Liver (tissue), 9 donors: ENCODE measurements around the gene LMF2. TPM values are rescaled to one million over a fixed set of nuclear protein-coding genes. Genes with fewer than 3 reads are reported as not detected.
"Not testable (repeated sequence)": the region's sequence is repeated elsewhere in the genome, so short reads cannot be mapped to it uniquely, and the experiment has no call there.

Experiments
- DNase-seq: peaks from one replicate; pipeline ENCODE4 v3.0.0-alpha.2; 2017; ENCODE audit warnings: low spot score
- H3K27ac ChIP-seq, 2 donors: one replicate each; pipeline ENCODE4 v1.7.0; 2013; ENCODE audit warnings: inconsistent platforms in 2 of 2, low read length in 2 of 2, control low read depth in 1 of 2, low read depth in 1 of 2, mild to moderate bottlenecking in 1 of 2
- H3K27me3 ChIP-seq, 4 donors: one replicate each; pipeline versions ENCODE4 v1.6.1 to v1.7.0; 2013; ENCODE audit warnings: low read length in 3 of 4, inconsistent platforms in 1 of 4, mild to moderate bottlenecking in 1 of 4, moderate library complexity in 1 of 4; ENCODE audit not compliant: control insufficient read depth in 4 of 4, insufficient read depth in 4 of 4
- H3K36me3 ChIP-seq, 4 donors: one replicate each; pipeline versions ENCODE4 v1.6.1 to v1.7.0; 2013; ENCODE audit warnings: low read length in 3 of 4, mild to moderate bottlenecking in 3 of 4, low read depth in 1 of 4, moderate library complexity in 1 of 4; ENCODE audit not compliant: control insufficient read depth in 4 of 4, insufficient read depth in 3 of 4
- H3K4me1 ChIP-seq, 4 donors: one replicate each; pipeline versions ENCODE4 v1.6.1 to v1.7.0; 2013; ENCODE audit warnings: low read length in 3 of 4, mild to moderate bottlenecking in 3 of 4, moderate library complexity in 1 of 4; ENCODE audit not compliant: control insufficient read depth in 4 of 4, insufficient read depth in 4 of 4
- H3K4me3 ChIP-seq, 3 donors: one replicate each; pipeline versions ENCODE4 v1.6.1 to v1.7.0; 2013; ENCODE audit warnings: low read length in 3 of 3, control low read depth in 1 of 3, low read depth in 1 of 3, mild to moderate bottlenecking in 1 of 3
- H3K9ac ChIP-seq, 2 donors: one replicate each; pipeline ENCODE4 v1.7.0; 2013; ENCODE audit warnings: low read length in 2 of 2, mild to moderate bottlenecking in 2 of 2, moderate library complexity in 2 of 2, control low read depth in 1 of 2, low read depth in 1 of 2
- H3K9me3 ChIP-seq, 4 donors: one replicate each; pipeline versions ENCODE4 v1.6.1 to v1.7.0; 2013; ENCODE audit warnings: low read length in 3 of 4; ENCODE audit not compliant: control insufficient read depth in 4 of 4
- CTCF ChIP-seq: fragments of 150-350 bp; IDR thresholded peaks from 2 replicates; pipeline ENCODE4 v1.5.1; 2017; ENCODE audit warnings: improper control_type of control experiment, low read depth, low read length; ENCODE audit not compliant: missing input control
- EGR1 ChIP-seq, 2 donors: IDR thresholded peaks; 2 replicates each; pipeline ENCODE4 v1.6.1; 2016 to 2018; ENCODE audit warnings: antibody characterized with exemption in 2 of 2, low read depth in 2 of 2
- FOXA2 ChIP-seq: IDR thresholded peaks from 2 replicates; pipeline ENCODE4 v1.6.1; 2016; ENCODE audit warnings: antibody characterized with exemption
- GABPA ChIP-seq, 2 donors: IDR thresholded peaks in 1 of 2; conservative IDR thresholded peaks in 1 of 2; 2 replicates each; pipeline ENCODE4 v1.6.1; 2016; ENCODE audit warnings: antibody characterized with exemption in 2 of 2, mild to moderate bottlenecking in 1 of 2, moderate library complexity in 1 of 2
- HNF4A ChIP-seq, 2 donors: conservative IDR thresholded peaks; 2 replicates each; pipeline ENCODE4 v1.6.1; 2016; ENCODE audit warnings: antibody characterized with exemption in 2 of 2, mild to moderate bottlenecking in 2 of 2
- HNF4G ChIP-seq: IDR thresholded peaks from 2 replicates; pipeline ENCODE4 v1.6.1; 2016; ENCODE audit warnings: antibody characterized with exemption
- JUND ChIP-seq, 2 donors: IDR thresholded peaks; 2 replicates each; pipeline ENCODE4 v1.6.1; 2016; ENCODE audit warnings: antibody characterized with exemption in 2 of 2
- MAX ChIP-seq: IDR thresholded peaks from 2 replicates; pipeline ENCODE4 v1.6.1; 2016; ENCODE audit warnings: antibody characterized with exemption
- NR2F2 ChIP-seq: IDR thresholded peaks from 2 replicates; pipeline ENCODE4 v1.6.1; 2016; ENCODE audit warnings: antibody characterized with exemption
- RAD21 ChIP-seq, 2 donors: IDR thresholded peaks; 2 replicates each; pipeline ENCODE4 v1.6.1; 2016; ENCODE audit warnings: antibody characterized with exemption in 2 of 2, mild to moderate bottlenecking in 2 of 2
- RXRA ChIP-seq, 2 donors: IDR thresholded peaks; 2 replicates each; pipeline ENCODE4 v1.6.1; 2017 to 2018; ENCODE audit warnings: antibody characterized with exemption in 2 of 2, mild to moderate bottlenecking in 1 of 2
- TAF1 ChIP-seq: conservative IDR thresholded peaks from 2 replicates; pipeline ENCODE4 v1.6.1; 2016; ENCODE audit warnings: antibody characterized with exemption, mild to moderate bottlenecking
- YY1 ChIP-seq: IDR thresholded peaks from 2 replicates; pipeline ENCODE4 v1.6.1; 2016; ENCODE audit warnings: antibody characterized with exemption, mild to moderate bottlenecking
- ZBTB33 ChIP-seq: IDR thresholded peaks from 2 replicates; pipeline ENCODE4 v1.6.1; 2016; ENCODE audit warnings: antibody characterized with exemption
- WGBS: extraction: QIAGEN DNeasy Blood & Tissue Kit; methylation state at CpG from one replicate; pipeline ENCODE4 v1.1.7; 2013; 5-methylcytosine and 5-hydroxymethylcytosine counted together
- polyA plus RNA-seq, 2 donors: library from polyadenylated mRNA; stranded (reverse) in 1 of 2; unstranded in 1 of 2; fragments of 200-250 nt in 1 of 2; fragments of >200 nt in 1 of 2; fragmentation: Nextera tagmentation in 1 of 2; extraction: Ambion mirVana in 1 of 2; gene quantifications; one replicate each; pipeline versions ENCODE4 v1.2.1 to v1.2.3, GENCODE V29; 2013 to 2015
- total RNA-seq, 2 donors: library from RNA; depleted of rRNA; stranded (reverse); fragments of >200 nt; gene quantifications; one replicate each; pipeline ENCODE4 v1.2.3, GENCODE V29; 2014
- TF ChIP-seq, protein P1 (sequence below): IDR thresholded peaks from 2 replicates; pipeline ENCODE4 v1.6.1; 2016; ENCODE audit warnings: antibody characterized with exemption
- TF ChIP-seq, protein P2 (sequence below): IDR thresholded peaks from 2 replicates; pipeline ENCODE4 v1.6.1; 2016; ENCODE audit warnings: antibody characterized with exemption, mild to moderate bottlenecking
- donor health status: healthy.
- donor health status: healthy.
- donor health status: healthy.
- donor health status: healthy.
- donor health status: healthy.

The LMF2 gene
- total and polyA plus RNA-seq, 4 donors, result 16.7 to 35.6 (median 25.9) TPM

GRCh38 chr22:50542416-50542927 lies 35.0 kb upstream of the LMF2 start:
- 90% methylated on average over 19 of the region's 19 CpGs for WGBS
- H3K4me1 ChIP-seq, result peaks cover 0 to 18% (median 5%) of the 10 kb centered on the region in 4 donors

DNA sequence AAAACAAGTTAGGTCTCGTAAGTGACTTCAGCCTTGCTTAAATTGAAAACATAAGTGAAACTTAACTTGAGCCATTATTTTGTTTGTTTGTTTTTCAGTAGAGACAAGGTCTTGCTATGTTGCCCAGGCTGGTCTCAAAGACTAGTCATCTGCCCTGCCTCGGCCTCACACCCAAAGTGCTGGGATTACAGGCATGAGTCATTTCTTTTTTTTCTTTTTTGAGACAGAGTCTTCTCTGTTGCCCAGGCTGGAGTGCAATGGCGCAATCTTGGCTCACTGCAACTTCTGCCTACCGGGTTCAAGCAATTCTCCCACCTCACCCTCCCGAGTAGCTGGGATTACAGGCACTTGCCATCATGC lies 34.1 kb upstream of the LMF2 start:
- TF ChIP-seq HNF4A (conservative IDR thresholded peaks at IDR 0.05) (peak in 1 of 2 donors; percentile 9), JUND (IDR thresholded peaks at IDR 0.05) (peak; percentile 31 to 55)
- Histone ChIP-seq H3K27ac (peak overlapping the region; percentile 96 to 100), H3K4me1 (peaks cover 0 to 18% (median 5%) of the 10 kb centered on the region in 4 donors)
- not testable (repeated sequence) for H3K9me3 ChIP-seq, H3K27me3 ChIP-seq, H3K9ac ChIP-seq, H3K36me3 ChIP-seq, H3K4me3 ChIP-seq, DNase-seq
- WGBS, result 68% methylated on average over 5 of the region's 5 CpGs

More at GRCh38 chr22:50542416-50542927, 35.0 kb upstream of the LMF2 start:
- TF ChIP-seq HNF4A (conservative IDR thresholded peaks at IDR 0.05), result no peak
- peak; percentile 19 for TF ChIP-seq CTCF
- TF ChIP-seq EGR1 (IDR thresholded peaks at IDR 0.05; ENCODE audit: low read depth in 2 of 2), result no peak
- TF ChIP-seq TAF1, result no peak
- TF ChIP-seq RXRA (IDR thresholded peaks at IDR 0.05), result no peak
- TF ChIP-seq RAD21 (IDR thresholded peaks at IDR 0.05), result no peak
- TF ChIP-seq, protein P1, sequence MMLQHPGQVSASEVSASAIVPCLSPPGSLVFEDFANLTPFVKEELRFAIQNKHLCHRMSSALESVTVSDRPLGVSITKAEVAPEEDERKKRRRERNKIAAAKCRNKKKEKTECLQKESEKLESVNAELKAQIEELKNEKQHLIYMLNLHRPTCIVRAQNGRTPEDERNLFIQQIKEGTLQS, result no peak
- H3K27me3 ChIP-seq, result no peaks in the 10 kb centered on the region
- H3K9me3 ChIP-seq, result no peaks in the 10 kb centered on the region
- no peak overlapping the region for H3K4me3 ChIP-seq
- H3K36me3 ChIP-seq, result no peaks in the 10 kb centered on the region
- DNase-seq, result no peak
- H3K27ac ChIP-seq, result peak overlapping the region; percentile 96 to 100
- no peak overlapping the region for H3K9ac ChIP-seq

GRCh38 chr22:50540381-50540780 lies 32.9 kb upstream of the LMF2 start:
- H3K4me1 ChIP-seq, result peaks cover 0 to 18% (median 5%) of the 10 kb centered on the region in 4 donors
- TF ChIP-seq NR2F2 (no peak), HNF4A (conservative IDR thresholded peaks at IDR 0.05) (no peak), TAF1 (no peak), GABPA (IDR thresholded peaks at IDR 0.05 in 1 of 2, conservative IDR thresholded peaks at IDR 0.05 in 1 of 2) (no peak), ZBTB33 (no peak), RXRA (IDR thresholded peaks at IDR 0.05) (no peak), JUND (IDR thresholded peaks at IDR 0.05) (no peak), FOXA2 (no peak), MAX (no peak), CTCF (no peak), RAD21 (IDR thresholded peaks at IDR 0.05) (no peak), HNF4G (no peak), YY1 (no peak), EGR1 (IDR thresholded peaks at IDR 0.05; ENCODE audit: low read depth in 2 of 2) (no peak)
- TF ChIP-seq, protein P1, result no peak
- TF ChIP-seq, protein P2, sequence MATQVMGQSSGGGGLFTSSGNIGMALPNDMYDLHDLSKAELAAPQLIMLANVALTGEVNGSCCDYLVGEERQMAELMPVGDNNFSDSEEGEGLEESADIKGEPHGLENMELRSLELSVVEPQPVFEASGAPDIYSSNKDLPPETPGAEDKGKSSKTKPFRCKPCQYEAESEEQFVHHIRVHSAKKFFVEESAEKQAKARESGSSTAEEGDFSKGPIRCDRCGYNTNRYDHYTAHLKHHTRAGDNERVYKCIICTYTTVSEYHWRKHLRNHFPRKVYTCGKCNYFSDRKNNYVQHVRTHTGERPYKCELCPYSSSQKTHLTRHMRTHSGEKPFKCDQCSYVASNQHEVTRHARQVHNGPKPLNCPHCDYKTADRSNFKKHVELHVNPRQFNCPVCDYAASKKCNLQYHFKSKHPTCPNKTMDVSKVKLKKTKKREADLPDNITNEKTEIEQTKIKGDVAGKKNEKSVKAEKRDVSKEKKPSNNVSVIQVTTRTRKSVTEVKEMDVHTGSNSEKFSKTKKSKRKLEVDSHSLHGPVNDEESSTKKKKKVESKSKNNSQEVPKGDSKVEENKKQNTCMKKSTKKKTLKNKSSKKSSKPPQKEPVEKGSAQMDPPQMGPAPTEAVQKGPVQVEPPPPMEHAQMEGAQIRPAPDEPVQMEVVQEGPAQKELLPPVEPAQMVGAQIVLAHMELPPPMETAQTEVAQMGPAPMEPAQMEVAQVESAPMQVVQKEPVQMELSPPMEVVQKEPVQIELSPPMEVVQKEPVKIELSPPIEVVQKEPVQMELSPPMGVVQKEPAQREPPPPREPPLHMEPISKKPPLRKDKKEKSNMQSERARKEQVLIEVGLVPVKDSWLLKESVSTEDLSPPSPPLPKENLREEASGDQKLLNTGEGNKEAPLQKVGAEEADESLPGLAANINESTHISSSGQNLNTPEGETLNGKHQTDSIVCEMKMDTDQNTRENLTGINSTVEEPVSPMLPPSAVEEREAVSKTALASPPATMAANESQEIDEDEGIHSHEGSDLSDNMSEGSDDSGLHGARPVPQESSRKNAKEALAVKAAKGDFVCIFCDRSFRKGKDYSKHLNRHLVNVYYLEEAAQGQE, result no peak
- no peaks in the 10 kb centered on the region for H3K27me3 ChIP-seq
- no peaks in the 10 kb centered on the region for H3K36me3 ChIP-seq
- peak overlapping the region; percentile 96 to 100 for H3K27ac ChIP-seq
- H3K9me3 ChIP-seq, result no peaks in the 10 kb centered on the region
- no peak overlapping the region for H3K4me3 ChIP-seq
- peak overlapping the region in 1 of 2 donors; percentile 99 for H3K9ac ChIP-seq
- DNase-seq, result no peak
- WGBS, result 84% methylated on average over 10 of the region's 10 CpGs
